Measurements from ENCODE around the gene CCDC50.

CCDC50 gene

DNA sequence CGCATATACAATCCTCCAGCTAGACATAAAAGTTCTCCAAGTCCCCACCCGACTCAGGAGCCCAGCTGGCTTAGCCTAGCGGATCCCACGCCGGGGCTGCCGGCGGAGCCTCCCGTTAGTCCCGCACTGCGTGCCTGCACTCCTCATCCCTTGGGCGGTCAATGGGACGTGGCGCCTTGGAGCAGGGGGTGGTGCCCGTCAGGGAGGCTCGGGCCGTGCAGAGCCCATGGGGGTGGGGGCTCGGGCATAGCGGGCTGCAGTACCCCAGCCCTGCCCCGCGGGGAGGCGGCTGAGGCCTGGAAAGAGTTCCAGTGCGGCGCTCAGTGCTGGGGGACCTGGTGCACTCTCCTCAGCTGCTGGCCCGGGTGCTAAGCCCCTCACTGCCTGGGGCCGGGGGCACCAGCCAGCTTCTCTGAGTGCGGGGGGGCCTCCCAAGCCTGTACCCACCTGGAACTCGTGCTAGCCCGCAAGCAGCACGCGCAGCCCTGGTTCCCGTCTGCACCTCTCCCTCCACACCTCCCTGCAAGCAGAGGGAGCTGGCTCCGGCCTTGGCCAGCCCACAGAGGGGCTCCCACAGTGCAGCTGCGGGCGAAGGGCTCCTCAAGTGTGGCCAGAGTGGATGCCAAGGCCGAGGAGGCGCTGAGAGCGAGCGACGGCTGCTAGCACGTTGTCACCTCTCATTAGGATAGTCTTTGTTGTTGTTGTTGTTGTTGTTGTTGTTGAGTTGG, 12.2 kb upstream of the CCDC50 start:
- DNase-seq (ENCODE audit: low read depth in 2 of 2): no peak

DNA sequence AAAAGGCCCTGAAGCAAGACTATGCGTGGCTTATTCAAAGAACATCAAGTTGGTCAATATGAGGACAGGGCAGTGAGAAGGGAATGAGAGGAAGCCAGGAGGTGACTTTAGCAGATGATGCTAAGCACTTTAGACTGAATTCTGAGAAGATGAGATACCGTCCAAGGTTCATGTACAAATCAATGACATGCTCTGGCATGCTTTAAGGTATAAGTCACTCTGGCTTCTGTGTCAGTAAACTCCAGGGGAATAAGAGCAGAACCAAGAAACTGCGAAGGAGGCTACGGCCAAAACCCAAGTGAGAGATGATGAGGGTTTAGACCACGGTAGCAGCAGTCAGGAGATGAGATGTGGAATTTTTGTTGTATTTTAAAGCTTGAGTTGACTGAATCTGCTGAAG, 8.9 kb upstream of the CCDC50 start:
- no peak for DNase-seq (ENCODE audit: low read depth in 2 of 2)

DNA sequence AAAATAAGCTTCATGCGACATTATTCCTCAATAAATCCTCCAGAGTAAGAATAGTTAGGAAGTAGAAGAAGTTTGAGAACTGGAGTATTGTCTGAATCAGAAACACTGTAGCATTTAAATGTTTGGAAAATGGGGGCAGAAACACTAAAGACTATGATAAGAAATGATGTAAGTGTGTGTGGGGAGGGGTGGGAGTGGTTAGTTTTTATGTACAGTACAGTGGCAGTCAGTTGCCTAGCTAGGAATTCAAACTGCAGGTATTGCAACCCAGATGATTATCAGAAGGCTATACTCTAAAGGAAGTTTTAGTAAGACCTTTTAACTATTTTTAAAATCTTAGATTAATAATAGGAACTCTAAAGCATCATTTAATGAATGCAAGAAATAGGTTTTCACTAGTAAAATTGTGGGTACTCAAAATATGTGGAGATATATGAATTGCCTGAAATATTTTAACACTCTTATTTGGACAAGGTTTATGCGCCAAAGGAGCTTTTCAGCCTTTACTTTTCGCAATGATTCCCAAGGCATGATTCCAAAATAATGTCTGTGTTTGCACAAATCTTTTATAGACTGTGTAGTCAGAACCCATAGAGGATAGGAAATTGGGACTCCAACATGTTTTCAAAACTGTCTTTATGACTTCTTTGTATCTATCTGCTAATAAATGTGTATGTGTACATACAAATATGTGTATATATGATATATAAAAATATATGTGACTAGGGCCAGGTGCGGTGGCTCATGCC, 8.0 kb upstream of the CCDC50 start:
- no peak for DNase-seq (ENCODE audit: low read depth in 2 of 2)

DNA sequence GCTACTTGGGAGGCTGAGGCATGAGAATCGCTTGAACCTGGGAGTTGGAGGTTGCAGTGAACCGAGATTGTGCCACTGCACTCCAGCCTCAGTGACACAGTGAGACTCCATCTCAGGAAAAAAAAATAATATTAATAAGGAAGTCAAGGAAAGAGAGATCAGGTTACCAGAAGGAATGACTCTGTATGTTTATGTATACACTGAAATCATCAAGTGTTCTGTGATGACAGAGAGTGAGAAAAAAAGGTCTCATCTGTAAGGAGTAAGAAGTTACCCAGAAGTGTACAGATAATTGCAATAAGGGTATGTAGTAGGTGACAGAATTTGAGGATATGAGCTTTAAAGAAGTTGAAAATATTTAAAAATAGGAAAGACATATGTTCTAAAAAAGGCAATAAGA, 4.3 kb upstream of the CCDC50 start:
- no peak for DNase-seq (ENCODE audit: low read depth in 2 of 2)

DNA sequence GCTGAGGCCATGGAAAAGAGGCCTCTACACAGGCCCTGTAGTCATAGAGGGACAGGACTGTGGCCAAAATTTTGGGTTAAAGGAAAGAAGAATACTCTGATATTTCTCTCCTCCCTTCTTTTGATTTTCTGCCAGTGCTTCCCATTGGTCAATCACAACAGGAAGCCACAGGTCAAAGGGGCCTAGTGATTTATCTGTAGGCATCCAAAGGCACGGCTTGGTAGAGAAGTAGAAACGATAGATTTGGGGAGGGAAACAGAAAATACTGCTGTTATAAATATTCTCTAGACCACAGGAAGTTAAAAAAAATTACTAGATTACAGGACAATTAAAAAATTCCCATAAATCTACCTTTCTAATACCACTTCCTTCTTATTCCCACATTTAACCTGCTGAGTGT, 1.7 kb upstream of the CCDC50 start:
- no peak for DNase-seq (ENCODE audit: low read depth in 2 of 2)

DNA sequence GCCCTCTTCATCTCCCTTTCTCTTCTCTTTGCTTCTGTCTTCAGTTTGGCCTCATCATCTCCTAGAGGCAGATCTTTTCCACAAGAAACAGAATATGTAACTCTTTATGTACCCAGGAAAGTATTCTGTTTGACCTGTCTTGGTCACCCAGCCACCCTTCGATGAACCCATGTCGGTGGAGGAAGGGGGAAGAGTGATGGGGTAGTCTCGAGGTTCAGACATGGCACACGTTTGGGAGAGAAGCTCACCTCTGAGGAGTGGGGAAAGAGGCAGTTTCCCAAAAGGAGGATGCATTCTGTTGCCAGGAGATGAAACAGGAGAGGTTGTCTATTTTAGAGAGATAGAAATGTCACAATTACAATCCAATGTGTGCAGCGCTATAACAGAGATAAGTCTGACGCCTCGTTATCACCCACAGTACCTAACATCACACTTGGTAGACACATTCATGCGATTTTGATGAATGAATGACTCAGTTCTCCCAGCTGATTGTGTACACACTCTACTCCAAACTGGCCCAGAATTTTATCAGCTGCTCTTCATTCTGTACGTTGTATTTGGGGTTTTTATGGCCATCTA, 722 bp upstream of the CCDC50 start:
- no peak for DNase-seq (ENCODE audit: low read depth in 2 of 2)

DNA sequence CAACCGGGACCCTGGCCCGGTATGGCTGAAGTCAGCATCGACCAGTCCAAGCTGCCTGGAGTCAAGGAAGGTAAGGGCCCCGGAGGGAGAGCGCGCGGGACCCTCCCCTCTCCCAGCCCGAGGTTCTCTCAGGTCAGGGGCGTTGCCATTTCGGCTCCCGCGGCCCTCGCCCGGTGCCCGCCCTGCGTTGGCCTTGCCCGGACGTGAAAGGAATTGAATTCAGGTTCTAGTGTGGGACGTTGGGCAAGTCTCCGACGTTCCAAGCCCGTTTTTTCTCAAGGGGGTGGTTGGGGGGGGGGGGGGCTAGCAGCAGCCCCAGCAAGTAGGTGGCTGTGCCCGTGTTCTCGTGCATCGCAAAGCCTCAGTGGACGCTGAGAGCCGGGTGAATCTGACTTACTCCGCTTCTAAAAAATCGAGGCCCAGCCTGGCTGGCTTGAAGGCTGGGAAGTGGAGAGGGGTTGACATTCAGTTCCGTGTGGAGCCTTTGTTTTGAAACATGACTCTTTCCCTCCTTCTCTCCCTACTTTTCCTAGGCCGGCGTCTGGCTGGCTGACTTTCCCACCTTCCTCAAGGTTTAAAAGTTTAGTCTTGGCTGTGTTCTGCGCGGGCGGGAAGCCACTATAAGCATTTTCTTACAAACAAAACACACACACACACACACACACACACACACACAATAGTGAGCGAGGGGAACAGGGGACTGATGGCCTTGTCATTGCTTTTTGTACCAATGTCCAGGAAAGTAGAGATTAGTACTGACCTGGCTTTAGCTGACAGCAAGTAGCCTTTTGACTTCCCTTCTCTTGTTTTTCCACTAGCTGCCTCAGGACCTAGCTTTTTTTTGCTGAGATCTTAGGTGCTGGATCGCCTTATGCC, 698 bp downstream of the CCDC50 start, which contains the start of gene UTS2B:
UTS2B (minus strand) TSS at position 873 of the 876 bp plus-strand sequence. CDS start 48,337 bp downstream, outside the sequence.
- no peak for DNase-seq (ENCODE audit: low read depth in 2 of 2)

DNA sequence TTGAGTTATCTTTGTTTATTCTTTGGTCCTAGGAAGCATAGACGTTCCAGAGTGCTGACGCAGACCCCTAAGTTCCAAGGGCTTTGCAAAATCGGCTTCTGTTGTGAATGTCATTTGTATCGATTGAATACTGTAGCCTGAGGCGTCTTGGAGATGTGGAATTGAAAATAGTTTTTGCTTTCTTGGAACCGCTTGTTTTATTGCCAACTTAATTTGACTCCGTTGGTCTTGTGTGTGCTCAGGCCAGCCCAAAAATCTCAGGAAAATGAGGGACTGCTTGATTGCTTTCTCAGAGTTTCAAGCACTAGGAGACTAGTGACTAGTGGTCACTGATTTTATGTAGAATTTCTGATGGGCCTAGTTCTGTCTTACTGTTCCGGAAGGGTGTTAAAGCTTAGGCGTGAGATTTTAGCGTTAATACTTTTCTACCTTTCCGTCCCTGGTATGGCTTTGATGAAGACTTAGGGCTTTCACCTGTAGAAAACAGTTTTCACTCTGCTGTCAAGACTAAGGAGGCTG, 1.4 kb downstream of the CCDC50 start:
- DNase-seq (ENCODE audit: low read depth in 2 of 2): no peak

DNA sequence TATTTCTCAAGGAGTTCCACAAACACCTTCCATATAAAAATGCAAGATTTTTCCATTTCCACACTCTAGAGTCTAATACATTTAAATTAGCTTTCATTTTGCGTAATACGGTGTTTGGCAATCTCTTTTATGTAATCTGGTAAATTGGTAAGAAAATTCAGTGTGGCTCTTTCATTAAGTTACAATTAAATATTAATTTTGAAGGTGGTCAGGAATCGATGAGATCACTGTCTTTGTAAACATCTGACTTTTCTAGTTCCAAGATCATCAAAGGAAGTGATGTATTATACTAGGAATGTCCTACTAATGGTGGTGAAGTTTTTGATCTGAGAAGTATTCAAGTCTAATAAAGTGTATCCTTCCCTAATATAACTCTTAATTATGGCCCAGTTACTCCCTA, 2.2 kb downstream of the CCDC50 start:
- no peak for DNase-seq (ENCODE audit: low read depth in 2 of 2)

DNA sequence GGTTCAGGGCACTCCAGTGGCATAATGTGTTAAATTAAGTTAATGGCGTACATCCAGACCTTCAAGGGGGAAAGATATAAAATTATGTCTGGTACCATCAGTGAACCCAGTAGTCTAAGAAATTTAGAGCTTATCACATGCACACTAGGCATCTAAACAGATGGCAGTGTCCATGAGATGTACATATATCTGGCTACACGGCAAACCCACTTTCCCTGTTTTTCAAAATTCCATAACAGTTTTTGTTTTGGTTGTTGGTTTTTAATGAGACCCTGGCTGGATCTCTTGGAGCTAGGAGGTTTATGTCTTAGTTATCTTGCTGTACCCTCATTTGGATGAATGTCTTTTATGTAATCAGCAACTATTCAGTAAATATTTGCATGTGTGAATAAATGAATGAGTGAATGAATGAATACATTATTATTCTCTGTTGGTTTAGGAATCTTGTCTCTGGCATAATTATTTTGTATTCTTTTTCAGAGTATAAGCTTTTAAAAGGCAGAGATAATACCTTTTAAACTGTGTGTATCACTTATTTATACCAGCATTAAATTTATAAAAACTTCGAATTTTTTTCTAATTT, 4.2 kb downstream of the CCDC50 start:
- no peak for DNase-seq (ENCODE audit: low read depth in 2 of 2)

DNA sequence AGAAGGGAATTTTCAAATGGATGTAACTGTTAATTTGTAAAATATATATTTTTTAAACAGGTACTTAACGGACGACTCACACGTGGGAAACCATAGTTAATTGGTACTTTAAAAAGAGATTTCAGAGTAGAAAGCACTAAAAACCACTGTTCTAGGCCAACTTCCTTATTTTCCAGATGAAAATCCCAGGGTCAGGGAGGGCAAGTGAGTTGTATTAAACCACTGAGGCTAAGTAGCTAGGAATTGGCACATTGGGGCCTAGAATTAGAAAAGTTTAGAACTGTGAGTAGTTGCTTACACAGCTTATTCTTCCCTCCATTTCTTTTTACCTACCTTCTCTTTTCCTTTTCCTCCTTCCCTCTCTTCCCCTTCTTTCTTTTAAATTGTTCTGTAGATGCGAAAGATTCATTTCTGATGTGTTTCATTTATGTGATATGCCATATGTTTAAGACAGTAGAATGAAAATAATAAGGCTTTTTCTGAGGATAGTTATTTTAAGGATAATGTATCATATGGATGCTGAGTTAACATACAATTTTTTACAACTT, 5.2 kb downstream of the CCDC50 start:
- no peak for DNase-seq (ENCODE audit: low read depth in 2 of 2)

DNA sequence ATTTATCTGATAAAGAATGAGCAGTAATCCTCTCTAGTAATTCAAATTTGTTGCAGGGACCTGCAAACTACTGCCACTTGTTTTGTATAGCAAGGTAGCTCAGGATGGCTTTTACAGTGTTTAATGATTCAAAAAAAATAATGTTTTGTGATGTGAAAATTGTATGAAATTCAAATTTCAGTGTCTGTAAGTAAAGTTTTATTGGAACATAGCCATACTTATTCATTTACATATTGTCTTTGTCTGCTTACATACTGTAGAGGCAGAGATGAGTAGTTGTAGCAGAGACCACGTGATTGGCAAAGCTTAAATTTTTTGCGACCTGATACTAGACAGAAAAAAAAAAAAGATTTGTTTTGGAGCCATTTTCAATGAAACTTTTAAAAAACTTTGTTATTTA, 7.6 kb downstream of the CCDC50 start:
- no peak for DNase-seq (ENCODE audit: low read depth in 2 of 2)

DNA sequence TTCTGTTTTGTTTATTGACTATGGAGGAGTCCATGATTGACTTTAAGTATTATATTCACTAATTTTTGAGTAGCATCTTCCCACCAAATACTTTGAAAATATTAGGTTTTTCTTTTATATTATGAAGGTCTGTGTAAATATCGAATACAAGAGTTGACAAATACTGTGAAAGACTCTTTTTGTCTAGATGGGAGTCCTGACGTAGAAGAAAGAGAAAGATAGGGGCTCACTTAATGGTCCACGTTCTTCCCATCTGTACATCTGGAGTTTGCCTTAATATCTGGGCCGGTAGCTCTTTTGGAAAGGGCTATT, 8.9 kb downstream of the CCDC50 start:
- DNase-seq (ENCODE audit: low read depth in 2 of 2): no peak

DNA sequence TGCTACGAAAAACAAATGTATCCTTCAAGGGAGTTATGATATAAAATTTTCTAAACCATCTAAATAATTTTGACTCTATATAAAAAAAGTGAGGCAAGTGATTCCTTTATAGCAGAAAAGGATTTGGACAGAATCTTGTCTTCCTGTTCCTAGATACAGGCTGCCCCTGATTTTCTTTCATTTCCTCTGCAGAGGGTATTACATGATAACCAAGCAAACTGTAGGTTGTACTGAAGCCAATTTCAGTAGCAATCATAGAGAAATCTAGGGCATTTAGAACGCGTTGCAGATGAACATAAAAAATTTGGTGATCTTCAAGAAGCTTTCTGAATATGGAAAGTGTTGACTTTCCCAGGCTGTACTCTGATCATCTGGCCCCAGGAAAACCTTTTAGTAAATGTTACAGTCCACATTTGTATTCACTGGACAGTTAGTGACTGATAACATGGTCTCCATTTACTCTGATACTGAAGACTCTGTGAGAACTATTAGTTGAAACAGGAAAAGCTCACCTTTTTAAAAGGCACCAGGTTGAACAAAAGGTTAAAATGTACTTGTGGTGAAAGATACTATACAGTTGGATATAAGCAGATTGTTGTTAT, 10.2 kb downstream of the CCDC50 start:
- DNase-seq (ENCODE audit: low read depth in 2 of 2): no peak

DNA sequence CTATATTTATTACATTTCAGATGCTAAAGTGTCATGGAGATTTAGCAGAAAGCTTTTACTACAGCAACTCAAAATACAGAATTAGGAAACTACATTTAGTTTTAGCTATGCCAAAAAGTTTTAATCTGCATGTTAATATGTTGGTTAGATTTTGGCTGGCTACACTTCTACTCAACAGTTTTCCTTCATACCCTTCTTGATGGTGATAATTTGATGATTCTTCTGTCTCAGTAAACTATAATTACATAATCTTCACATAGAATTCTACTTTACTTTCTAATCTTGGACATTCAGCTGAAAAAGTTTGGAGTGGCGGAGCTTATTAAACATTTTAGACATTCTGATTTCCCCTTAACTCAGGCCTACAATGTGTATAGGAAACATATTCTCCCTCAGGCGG, 11.2 kb downstream of the CCDC50 start:
- DNase-seq (ENCODE audit: low read depth in 2 of 2): no peak

DNA sequence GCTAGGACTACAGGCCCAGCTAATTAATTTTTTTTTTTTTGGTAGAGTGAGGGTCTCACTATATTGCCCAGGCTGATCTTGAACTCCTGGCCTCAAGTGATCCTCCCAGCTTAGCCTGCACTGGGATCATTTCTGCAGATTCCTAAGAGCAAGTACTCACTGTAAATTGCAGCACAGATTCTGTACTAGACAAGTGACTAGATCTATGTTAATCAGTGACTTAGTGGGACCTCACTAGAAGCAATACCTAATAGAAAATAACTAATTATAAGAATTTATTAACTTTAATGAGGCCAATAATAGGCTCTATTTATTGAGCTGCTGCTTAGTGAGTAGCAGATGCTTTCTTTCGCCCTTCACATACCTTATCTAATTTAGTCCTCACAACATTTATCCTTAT, 11.8 kb downstream of the CCDC50 start:
- DNase-seq (ENCODE audit: low read depth in 2 of 2): no peak

DNA sequence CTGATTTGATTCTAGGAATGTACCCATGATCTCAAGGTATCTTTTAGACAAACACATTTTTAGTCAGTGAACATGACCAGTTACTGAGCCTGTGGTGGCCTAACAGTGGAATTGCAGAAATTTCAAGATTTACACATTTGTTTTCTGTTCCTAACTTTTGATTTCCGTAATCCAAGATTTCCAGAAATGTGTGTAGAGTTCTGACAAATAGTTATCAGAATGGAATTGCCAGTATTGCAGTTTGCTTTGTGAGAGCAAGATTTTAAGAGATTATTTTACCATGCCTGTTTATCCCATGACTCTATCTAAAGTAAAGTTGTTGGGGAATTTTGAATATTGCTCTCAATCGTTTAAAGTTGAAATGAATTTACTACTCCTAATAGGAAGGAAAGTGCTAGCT, 12.8 kb downstream of the CCDC50 start:
- DNase-seq (ENCODE audit: low read depth in 2 of 2): no peak

DNA sequence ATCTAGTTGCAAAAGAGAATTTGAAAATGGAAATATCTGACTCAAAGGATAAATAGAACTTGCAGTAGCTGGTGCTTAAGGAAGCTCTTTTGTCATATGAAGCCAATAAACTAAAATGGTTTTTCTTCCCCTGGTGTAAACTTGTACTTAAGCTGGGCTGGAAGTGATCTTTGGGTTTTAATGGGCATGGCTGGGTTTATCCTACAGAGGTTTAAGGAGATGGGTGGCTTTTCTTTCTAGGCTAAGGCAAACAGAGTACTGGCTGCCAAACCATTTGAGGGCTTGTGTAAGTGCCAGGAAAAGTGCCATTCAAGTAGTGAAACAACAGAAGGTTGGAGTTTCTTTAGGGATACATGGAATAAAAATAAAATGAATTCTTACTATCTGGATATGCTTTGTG, 13.2 kb downstream of the CCDC50 start:
- no peak for DNase-seq (ENCODE audit: low read depth in 2 of 2)

DNA sequence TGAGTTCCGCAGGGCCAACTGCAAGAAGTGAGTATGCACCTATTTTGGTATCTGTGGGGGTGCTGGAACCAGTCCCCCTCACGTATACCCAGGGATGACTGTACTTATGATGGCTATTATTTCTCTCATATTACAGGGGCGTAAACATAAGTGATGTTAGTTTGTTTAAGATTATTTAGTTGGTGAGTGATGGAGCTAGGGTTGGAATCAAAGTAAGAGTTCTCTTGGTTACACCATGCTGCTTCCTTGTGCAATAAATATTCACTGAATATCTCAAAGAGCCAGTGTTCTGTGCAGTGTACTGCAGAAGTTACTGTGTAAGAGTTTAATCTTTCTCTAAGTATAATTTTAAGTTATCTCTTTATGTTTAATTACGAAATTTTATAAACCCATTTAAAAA, 13.9 kb downstream of the CCDC50 start:
- no peak for DNase-seq (ENCODE audit: low read depth in 2 of 2)

DNA sequence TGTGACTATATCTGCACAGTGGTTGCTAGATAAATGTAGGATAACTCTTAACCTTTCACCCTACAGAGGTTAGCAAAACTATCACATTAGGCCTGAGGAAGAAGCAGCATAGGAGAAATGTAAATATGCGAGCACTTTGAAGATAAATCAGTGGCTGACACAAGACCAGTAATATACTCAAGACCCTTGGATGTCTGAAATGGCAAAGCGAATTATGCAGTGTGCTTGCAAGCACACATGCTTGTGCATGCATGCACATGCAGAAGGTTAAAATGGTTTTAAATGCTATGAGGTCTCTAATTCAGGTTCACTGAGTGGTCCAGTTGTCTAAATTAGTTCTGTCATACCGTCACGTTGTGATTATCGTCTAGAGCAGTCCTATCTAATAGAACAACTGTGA, 14.7 kb downstream of the CCDC50 start:
- DNase-seq (ENCODE audit: low read depth in 2 of 2): no peak

DNA sequence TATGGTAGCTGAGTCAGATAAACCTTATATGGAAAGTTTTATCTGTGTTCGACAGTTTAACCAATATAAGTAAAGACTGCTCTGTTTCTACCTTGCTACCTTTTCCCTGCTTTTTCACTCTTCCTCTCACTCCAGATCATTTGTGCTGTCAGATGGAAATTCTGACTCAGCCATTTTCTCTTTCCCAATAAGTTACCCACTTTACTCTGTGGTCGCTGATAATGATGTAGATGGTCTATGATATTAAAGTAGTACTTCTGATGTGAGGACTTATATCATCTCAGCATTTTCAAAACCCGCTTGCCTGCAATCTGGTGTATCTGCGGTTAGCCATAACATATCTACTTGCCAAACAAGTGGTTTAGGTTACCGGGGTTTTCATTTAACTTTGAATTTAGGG, 16.1 kb downstream of the CCDC50 start:
- DNase-seq (ENCODE audit: low read depth in 2 of 2): no peak
